ENCODE measurements around the gene ZFYVE28. TPM values are rescaled to one million over a fixed set of nuclear protein-coding genes. Genes with fewer than 3 reads are reported as not detected.

ZFYVE28 gene
- total and polyA plus RNA-seq, 2 of the 8 experiments (the other 6 are each of a cell fraction or from before 2014, with no cell fraction given), result 1.7 to 4.9 TPM

- TF ChIP-seq CHD7 (IDR thresholded peaks at IDR 0.05; ENCODE audit: insufficient replicate concordance, low read length) (no peak), RFX5 (IDR thresholded peaks at IDR 0.05; ENCODE audit: borderline replicate concordance, low read depth, low read length) (no peak), POU5F1 (IDR thresholded peaks at IDR 0.05; ENCODE audit: low read depth, low read length) (no peak), KDM4A (IDR thresholded peaks at IDR 0.05; ENCODE audit: low read depth, low read length, severe bottlenecking) (no peak), CEBPB (IDR thresholded peaks at IDR 0.05; ENCODE audit: low read depth, low read length) (no peak)
Observed at GRCh38 chr4:2446656-2447564, 28.5 kb upstream of the ZFYVE28 start (continued).

Data from H1 (cell line).